Measurements from ENCODE around the gene LRRC14B. TPM values are rescaled to one million over a fixed set of nuclear protein-coding genes. Genes with fewer than 3 reads are reported as not detected.
"Not testable (repeated sequence)": the region's sequence is repeated elsewhere in the genome, so short reads cannot be mapped to it uniquely, and the experiment has no call there.

LRRC14B gene
- total RNA-seq, 1 experiment from 2014 or later, result 0.48 TPM

DNA sequence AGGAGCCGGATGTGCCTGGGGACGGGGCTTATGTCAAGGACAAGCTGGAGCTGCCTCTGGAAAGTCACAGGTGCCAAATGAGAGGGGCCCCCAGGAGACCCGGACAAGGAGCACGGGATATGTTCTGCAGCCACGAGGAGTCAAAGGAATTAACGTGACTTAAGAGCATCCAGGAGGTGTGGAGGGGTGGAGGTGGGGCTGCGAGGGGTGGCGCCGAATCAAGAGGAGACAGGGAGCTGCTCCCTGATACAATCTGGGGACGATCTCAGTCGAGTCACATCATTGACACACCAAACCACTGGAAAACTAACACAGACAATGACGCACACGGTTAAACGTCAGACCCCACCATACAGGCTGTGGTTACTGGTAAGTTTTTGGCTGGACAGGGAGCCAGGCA, 16.3 kb downstream of the LRRC14B start:
- Histone ChIP-seq H3K9ac (ENCODE audit: low read length) (no peak overlapping the region), H3K9me3 (ENCODE audit: low read length) (no peaks in the 10 kb centered on the region), H3K27ac (ENCODE audit: low read length) (no peak overlapping the region), H3K4me1 (ENCODE audit: low read length) (peaks cover 2% of the 10 kb centered on the region), H3K9me2 (replicated peaks; ENCODE audit: insufficient read depth, low read length) (no peaks in the 10 kb centered on the region), H3K36me3 (ENCODE audit: insufficient read depth, low read length) (peaks cover 12% of the 10 kb centered on the region; the same call in 1 of the 2 replicates), H3K4me3 (ENCODE audit: low read length) (no peak overlapping the region), H3K4me2 (ENCODE audit: low read depth, low read length, poor library complexity, severe bottlenecking) (no peak overlapping the region), H2AFZ (ENCODE audit: low read length) (no peak overlapping the region), H3K27me3 (ENCODE audit: low read length) (no peaks in the 10 kb centered on the region), H3K79me2 (ENCODE audit: low read length) (peaks cover 44% of the 10 kb centered on the region), H4K20me1 (ENCODE audit: insufficient read depth, low read depth, low read length) (peaks cover 8% of the 10 kb centered on the region; the same call in 1 of the 2 replicates)
- DNase-seq, result no peak

DNA sequence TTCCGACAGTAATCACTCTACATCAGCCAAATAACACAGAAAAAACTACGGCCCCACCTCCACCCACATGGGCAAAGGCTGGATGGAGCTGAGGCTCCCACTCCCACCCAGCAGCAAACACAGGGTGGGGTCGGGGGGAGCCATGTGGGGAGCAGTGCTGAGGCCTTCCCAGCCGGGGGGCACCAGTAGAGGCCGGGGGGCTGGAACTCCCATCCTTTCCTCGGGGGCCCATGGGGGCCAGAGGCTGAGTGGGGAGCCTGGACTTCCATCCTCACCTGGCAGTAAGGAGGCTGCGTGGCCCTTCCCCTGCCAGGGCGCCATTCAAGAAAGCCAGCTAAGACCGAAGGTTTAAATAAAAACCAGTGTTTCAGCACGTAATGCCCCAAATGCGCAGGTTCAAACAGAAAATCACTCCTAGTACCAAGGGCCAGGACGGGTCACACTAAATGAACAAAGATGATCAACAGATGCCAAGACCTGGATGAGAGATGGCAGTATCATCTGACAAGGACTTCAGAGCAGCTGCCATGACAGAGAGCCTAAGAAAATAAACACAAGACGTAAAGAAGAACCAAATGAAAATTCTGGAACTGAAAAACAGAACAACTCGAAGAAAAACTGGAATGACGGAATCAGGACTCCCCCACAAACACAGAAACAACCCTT, 17.3 kb downstream of the LRRC14B start:
- no peak for DNase-seq
- H3K4me1 ChIP-seq (ENCODE audit: low read length), result no peaks in the 10 kb centered on the region
- H3K27ac ChIP-seq (ENCODE audit: low read length), result no peak overlapping the region
- H3K79me2 ChIP-seq (ENCODE audit: low read length), result peaks cover 46% of the 10 kb centered on the region
- no peaks in the 10 kb centered on the region for H3K27me3 ChIP-seq (ENCODE audit: low read length)
- no peak overlapping the region for H3K4me3 ChIP-seq (ENCODE audit: low read length)
- no peak overlapping the region for H2AFZ ChIP-seq (ENCODE audit: low read length)
- no peak overlapping the region for H3K4me2 ChIP-seq (ENCODE audit: low read depth, low read length, poor library complexity, severe bottlenecking)
- no peak overlapping the region for H3K9ac ChIP-seq (ENCODE audit: low read length)
- H4K20me1 ChIP-seq (ENCODE audit: insufficient read depth, low read depth, low read length), result peaks cover 8% of the 10 kb centered on the region; the same call in 1 of the 2 replicates
- H3K36me3 ChIP-seq (ENCODE audit: insufficient read depth, low read length), result peaks cover 12% of the 10 kb centered on the region; the same call in 1 of the 2 replicates
- no peaks in the 10 kb centered on the region for H3K9me2 ChIP-seq (replicated peaks; ENCODE audit: insufficient read depth, low read length)
- H3K9me3 ChIP-seq (ENCODE audit: low read length), result no peaks in the 10 kb centered on the region

DNA sequence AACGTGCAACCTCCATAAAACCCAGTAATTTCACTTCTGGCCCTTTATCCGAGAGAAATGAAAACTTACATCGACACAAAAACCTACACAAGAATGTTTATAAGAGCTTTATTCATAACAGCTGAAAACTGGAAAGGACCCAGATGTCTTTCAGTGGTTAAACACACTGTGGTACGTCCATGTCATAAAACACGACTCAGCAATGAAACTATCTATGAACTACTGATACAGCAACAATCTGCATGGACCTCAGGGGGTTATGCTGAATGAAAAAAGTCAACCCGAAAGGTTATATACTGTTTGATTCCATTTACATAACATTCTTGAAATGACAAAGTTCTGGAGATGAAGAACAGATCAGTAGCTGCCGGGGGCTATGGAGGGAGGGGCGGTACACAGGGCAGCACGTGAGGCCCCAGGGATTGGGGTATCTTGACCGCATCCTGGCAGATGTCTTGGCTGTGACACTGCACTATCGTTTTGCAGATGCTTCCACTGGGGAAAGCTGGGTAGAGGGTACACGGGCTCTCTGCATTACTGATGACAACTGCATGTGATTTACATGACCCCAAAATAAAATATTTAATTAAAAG, 22.6 kb downstream of the LRRC14B start:
- Histone ChIP-seq H3K27ac (ENCODE audit: low read length) (no peak overlapping the region), H3K27me3 (ENCODE audit: low read length) (no peaks in the 10 kb centered on the region), H3K9me2 (replicated peaks; ENCODE audit: insufficient read depth, low read length) (no peaks in the 10 kb centered on the region), H3K9ac (ENCODE audit: low read length) (no peak overlapping the region), H3K4me2 (ENCODE audit: low read depth, low read length, poor library complexity, severe bottlenecking) (no peak overlapping the region), H3K9me3 (ENCODE audit: low read length) (no peaks in the 10 kb centered on the region), H3K79me2 (ENCODE audit: low read length) (peaks cover 53% of the 10 kb centered on the region), H3K4me3 (ENCODE audit: low read length) (no peak overlapping the region), H3K36me3 (ENCODE audit: insufficient read depth, low read length) (no peaks in the 10 kb centered on the region), H2AFZ (ENCODE audit: low read length) (no peak overlapping the region), H4K20me1 (ENCODE audit: insufficient read depth, low read depth, low read length) (peaks cover 11% of the 10 kb centered on the region; the same call in 1 of the 2 replicates), H3K4me1 (ENCODE audit: low read length) (peaks cover 6% of the 10 kb centered on the region)
- no peak for DNase-seq

- H3K4me3 ChIP-seq (ENCODE audit: low read length), result not testable (repeated sequence)
Measured at GRCh38 chr5:215256-215655, 24.0 kb downstream of the LRRC14B start.

DNA sequence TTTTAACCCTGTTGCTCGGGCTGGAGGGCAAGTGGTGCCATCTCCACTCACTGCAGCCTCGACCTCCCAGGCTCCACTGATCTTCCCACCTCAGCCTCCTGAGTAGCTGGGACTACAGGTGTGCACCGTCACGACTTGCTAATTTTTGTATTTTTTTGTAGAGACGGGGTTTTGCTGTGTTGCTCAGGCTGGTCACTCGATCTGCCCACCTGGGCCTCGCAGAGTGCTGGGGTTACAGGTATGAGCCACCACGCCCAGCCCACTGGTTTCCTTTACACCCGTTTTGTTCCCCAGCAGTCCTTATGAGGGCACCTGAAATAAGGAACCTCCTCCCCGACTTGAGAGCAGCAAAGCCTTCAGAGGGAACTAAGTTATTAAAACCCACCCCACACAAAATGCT, 24.8 kb downstream of the LRRC14B start:
- not testable (repeated sequence) for H3K36me3 ChIP-seq (ENCODE audit: insufficient read depth, low read length); H3K9ac ChIP-seq (ENCODE audit: low read length); H3K27ac ChIP-seq (ENCODE audit: low read length); H3K4me3 ChIP-seq (ENCODE audit: low read length); H3K27me3 ChIP-seq (ENCODE audit: low read length); H3K9me3 ChIP-seq (ENCODE audit: low read length); DNase-seq; H3K4me2 ChIP-seq (ENCODE audit: low read depth, low read length, poor library complexity, severe bottlenecking); H2AFZ ChIP-seq (ENCODE audit: low read length); H3K9me2 ChIP-seq (replicated peaks; ENCODE audit: insufficient read depth, low read length)
- Histone ChIP-seq H4K20me1 (ENCODE audit: insufficient read depth, low read depth, low read length) (peaks cover 20% of the 10 kb centered on the region), H3K4me1 (ENCODE audit: low read length) (peaks cover 20% of the 10 kb centered on the region), H3K79me2 (ENCODE audit: low read length) (peaks cover 64% of the 10 kb centered on the region)

More at GRCh38 chr5:215256-215655, 24.0 kb downstream of the LRRC14B start:
- not testable (repeated sequence) for H3K9me2 ChIP-seq (replicated peaks; ENCODE audit: insufficient read depth, low read length); DNase-seq; H2AFZ ChIP-seq (ENCODE audit: low read length); H3K27ac ChIP-seq (ENCODE audit: low read length); H3K36me3 ChIP-seq (ENCODE audit: insufficient read depth, low read length); H3K9ac ChIP-seq (ENCODE audit: low read length); H3K4me2 ChIP-seq (ENCODE audit: low read depth, low read length, poor library complexity, severe bottlenecking); H3K27me3 ChIP-seq (ENCODE audit: low read length); H3K9me3 ChIP-seq (ENCODE audit: low read length)
- Histone ChIP-seq H3K79me2 (ENCODE audit: low read length) (peaks cover 58% of the 10 kb centered on the region), H3K4me1 (ENCODE audit: low read length) (peaks cover 16% of the 10 kb centered on the region), H4K20me1 (ENCODE audit: insufficient read depth, low read depth, low read length) (peaks cover 18% of the 10 kb centered on the region)

GRCh38 chr5:217494-218456, 26.5 kb downstream of the LRRC14B start, which contains the start of the genes CCDC127 and SDHA:
Gene CCDC127 (minus strand): TSS chr5:218153. CDS start chr5:216849, 1,304 bp downstream.
Gene SDHA (plus strand): TSS chr5:218320. CDS start chr5:218356, 36 bp downstream.
- H2AFZ ChIP-seq (ENCODE audit: low read length), result peak within 1 kb of the TSS; percentile 47; the same call in 1 of the 2 replicates
- not testable (repeated sequence) for H3K36me3 ChIP-seq (ENCODE audit: insufficient read depth, low read length)

GRCh38 chr5:218457-219291, 27.4 kb downstream of the LRRC14B start:
- no peaks in the 10 kb centered on the region for H3K9me2 ChIP-seq (replicated peaks; ENCODE audit: insufficient read depth, low read length)
- peaks cover 87% of the 10 kb centered on the region for H3K79me2 ChIP-seq (ENCODE audit: low read length)
- H4K20me1 ChIP-seq (ENCODE audit: insufficient read depth, low read depth, low read length), result peaks cover 20% of the 10 kb centered on the region
- H3K27ac ChIP-seq (ENCODE audit: low read length), result peak overlapping the region; percentile 47; the same call in 1 of the 2 replicates
- H2AFZ ChIP-seq (ENCODE audit: low read length), result no peak overlapping the region
- no peaks in the 10 kb centered on the region for H3K27me3 ChIP-seq (ENCODE audit: low read length)
- H3K4me2 ChIP-seq (ENCODE audit: low read depth, low read length, poor library complexity, severe bottlenecking), result peak overlapping the region; percentile 99
- H3K9ac ChIP-seq (ENCODE audit: low read length), result peak overlapping the region; percentile 98
- peaks cover 20% of the 10 kb centered on the region for H3K4me1 ChIP-seq (ENCODE audit: low read length)
- peak; percentile 73 for DNase-seq
- no peaks in the 10 kb centered on the region for H3K9me3 ChIP-seq (ENCODE audit: low read length)
- H3K36me3 ChIP-seq (ENCODE audit: insufficient read depth, low read length), result peaks cover 6% of the 10 kb centered on the region; the same call in 1 of the 2 replicates
- H3K4me3 ChIP-seq (ENCODE audit: low read length), result peak overlapping the region; percentile 97

More at GRCh38 chr5:217494-218456, 26.5 kb downstream of the LRRC14B start, which contains the start of the genes CCDC127 and SDHA:
- Histone ChIP-seq H3K4me1 (ENCODE audit: low read length) (peaks cover 20% of the 10 kb centered on the region), H3K4me2 (ENCODE audit: low read depth, low read length, poor library complexity, severe bottlenecking) (peak within 1 kb of the TSS; percentile 99), H3K4me3 (ENCODE audit: low read length) (peak within 1 kb of the TSS; percentile 97), H4K20me1 (ENCODE audit: insufficient read depth, low read depth, low read length) (peaks cover 20% of the 10 kb centered on the region), H3K79me2 (ENCODE audit: low read length) (peaks cover 81% of the 10 kb centered on the region), H3K27ac (ENCODE audit: low read length) (peak within 1 kb of the TSS; percentile 47; the same call in 1 of the 2 replicates), H3K9ac (ENCODE audit: low read length) (peak within 1 kb of the TSS; percentile 98)
- H3K27me3 ChIP-seq (ENCODE audit: low read length); H3K9me2 ChIP-seq (replicated peaks; ENCODE audit: insufficient read depth, low read length); H3K9me3 ChIP-seq (ENCODE audit: low read length): not testable (repeated sequence)
- DNase-seq, result peak; percentile 98
